Endothelial cell of umbilical vein (primary cell): Measurements from ENCODE around the gene PPP1R9A.

Experiments used
- CTCF ChIP-seq, 2 donors: IDR thresholded peaks; 1 replicate in 1 of 2; 2 replicates in 1 of 2; pipeline ENCODE4 v1.5.1; 2011; ENCODE audit warnings: low read length in 2 of 2, mild to moderate bottlenecking in 2 of 2, moderate library complexity in 2 of 2, control low read depth in 1 of 2, inconsistent platforms in 1 of 2, low read depth in 1 of 2; ENCODE audit not compliant: insufficient read depth in 1 of 2; ENCODE audit errors: extremely low read depth in 1 of 2
- EZH2 ChIP-seq: IDR thresholded peaks from 2 replicates; pipeline ENCODE4 v1.6.1; 2012; ENCODE audit warnings: borderline replicate concordance, low read depth, mild to moderate bottlenecking, moderate library complexity, low read length, inconsistent platforms; ENCODE audit not compliant: severe bottlenecking
- POLR2AphosphoS5 ChIP-seq: IDR thresholded peaks from 2 replicates; pipeline ENCODE4 v1.6.1; 2012; ENCODE audit warnings: low read depth, mild to moderate bottlenecking, control low read depth, low read length, moderate library complexity; ENCODE audit not compliant: insufficient read depth

- TF ChIP-seq EZH2 (no peak), POLR2AphosphoS5 (no peak), CTCF (IDR thresholded peaks at IDR 0.05; ENCODE audit: extremely low read depth in 1 of 2, insufficient read depth in 1 of 2, low read depth in 1 of 2, low read length in 2 of 2) (no peak)
Measured at GRCh38 chr7:95205665-95206225, 298.4 kb downstream of the PPP1R9A start.
